Measurements from ENCODE around the gene ARID5A.

- TF ChIP-seq ZNF384 (IDR thresholded peaks at IDR 0.05) (no peak), FOXK2 (IDR thresholded peaks at IDR 0.05) (no peak), BHLHE40 (IDR thresholded peaks at IDR 0.05; ENCODE audit: borderline replicate concordance) (no peak), SP1 (IDR thresholded peaks at IDR 0.05) (no peak), FOXA1 (IDR thresholded peaks at IDR 0.05) (no peak), ELF4 (IDR thresholded peaks at IDR 0.05) (no peak), LEF1 (IDR thresholded peaks at IDR 0.05; ENCODE audit: borderline replicate concordance) (no peak), SUZ12 (IDR thresholded peaks at IDR 0.05) (no peak), NFRKB (IDR thresholded peaks at IDR 0.05) (no peak), HDGF (IDR thresholded peaks at IDR 0.05; ENCODE audit: borderline replicate concordance) (no peak), ARNT (IDR thresholded peaks at IDR 0.05) (no peak)
Observed at GRCh38 chr2:96489663-96490062, 46.9 kb upstream of the ARID5A start.

Measured in HEK293T (cell line).